OCI-LY3 (cell line): ENCODE measurements around the gene KLHL21.

Experiments
- CTCF ChIP-seq: fragments of 200-600, 300-600 bp; sonication (generic); IDR thresholded peaks from 2 replicates; pipeline ENCODE4 v1.5.1; 2014; ENCODE audit warnings: antibody characterized with exemption, low read length, low read depth
- EZH2phosphoT487 ChIP-seq: fragments of 200-600 bp; shearing (Covaris generic); IDR thresholded peaks from 2 replicates; pipeline ENCODE4 v1.6.1; 2018; ENCODE audit warnings: antibody characterized with exemption, mixed run types, low read depth

- peak; percentile 16; the same call in 1 of the 2 replicates for TF ChIP-seq CTCF
- TF ChIP-seq EZH2phosphoT487, result no peak
Measured at GRCh38 chr1:6624710-6625583, 22.3 kb upstream of the KLHL21 start, which contains the start of gene THAP3.
